ENCODE results near the gene RPIA. TPM values are rescaled to one million over a fixed set of nuclear protein-coding genes. Genes with fewer than 3 reads are reported as not detected.

Gene RPIA
- polyA plus RNA-seq, 3 donors = 12.4 to 23.1 (median 17.9) TPM

GRCh38 chr2:88671786-88672427, 19.6 kb upstream of the RPIA start:
- Histone ChIP-seq H3K9me3 (replicated peaks in 1 of 2; ENCODE audit: control insufficient read depth in 1 of 2, insufficient read depth in 1 of 2, low read length in 2 of 2) (no peaks in the 10 kb centered on the region), H3K4me3 (replicated peaks in 1 of 3; ENCODE audit: low read depth in 2 of 3, low read length in 3 of 3) (no peak overlapping the region), H3K9ac (ENCODE audit: insufficient read depth, low read length, poor library complexity, severe bottlenecking) (no peak overlapping the region), H3K79me2 (ENCODE audit: insufficient read depth, low read length) (no peaks in the 10 kb centered on the region), H3K4me1 (ENCODE audit: control insufficient read depth in 1 of 2, insufficient read depth in 2 of 2, low read length in 2 of 2) (no peaks in the 10 kb centered on the region), H2AFZ (ENCODE audit: insufficient read depth, low read depth, low read length, poor library complexity, severe bottlenecking) (no peak overlapping the region), H4K20me1 (ENCODE audit: insufficient read depth, low read length) (no peaks in the 10 kb centered on the region), H3K27me3 (ENCODE audit: control insufficient read depth in 2 of 2, insufficient read depth in 2 of 2, low read length in 2 of 2) (no peaks in the 10 kb centered on the region), H3K36me3 (replicated peaks in 1 of 2; ENCODE audit: control insufficient read depth in 1 of 2, insufficient read depth in 2 of 2, low read length in 2 of 2) (no peaks in the 10 kb centered on the region), H3K4me2 (replicated peaks; ENCODE audit: extremely low read depth, low read length, poor library complexity, severe bottlenecking) (no peak overlapping the region), H3K27ac (ENCODE audit: low read depth in 1 of 2, low read length in 2 of 2) (no peak overlapping the region)
- Mint-ChIP-seq H3K27ac (peak overlapping the region in 1 of 7 donors; percentile 50), H3K27me3 (ENCODE audit: low read depth in 3 of 3) (peaks cover 0 to 9% (median 1%) of the 10 kb centered on the region in 3 donors), H3K4me1 (no peaks in the 10 kb centered on the region), H3K4me3 (no peak overlapping the region), H3K9me3 (no peaks in the 10 kb centered on the region), H3K36me3 (no peaks in the 10 kb centered on the region)
- DNase-seq = peak; percentile 38 to 50 (median 49)
- intact Hi-C loops (cut with micrococcal nuclease) = loop anchor here (2.0 to 5.0 kb wide), 2 partner anchors 80 to 81 kb away; no protein-coding TSS in a partner anchor
- 73% methylated on average over 8 of the region's 11 CpGs for WGBS (ENCODE audit: insufficient coverage)
- TF ChIP-seq CTCF (IDR thresholded peaks at IDR 0.05) = peak; percentile 94

GRCh38 chr2:88673363-88673762, 18.1 kb upstream of the RPIA start:
- Histone ChIP-seq H4K20me1 (ENCODE audit: insufficient read depth, low read length) (no peaks in the 10 kb centered on the region), H3K9me3 (replicated peaks in 1 of 2; ENCODE audit: control insufficient read depth in 1 of 2, insufficient read depth in 1 of 2, low read length in 2 of 2) (no peaks in the 10 kb centered on the region), H3K36me3 (replicated peaks in 1 of 2; ENCODE audit: control insufficient read depth in 1 of 2, insufficient read depth in 2 of 2, low read length in 2 of 2) (no peaks in the 10 kb centered on the region), H3K4me2 (replicated peaks; ENCODE audit: extremely low read depth, low read length, poor library complexity, severe bottlenecking) (no peak overlapping the region), H3K9ac (ENCODE audit: insufficient read depth, low read length, poor library complexity, severe bottlenecking) (no peak overlapping the region), H3K27ac (ENCODE audit: low read depth in 1 of 2, low read length in 2 of 2) (no peak overlapping the region), H3K4me1 (ENCODE audit: control insufficient read depth in 1 of 2, insufficient read depth in 2 of 2, low read length in 2 of 2) (no peaks in the 10 kb centered on the region), H3K4me3 (replicated peaks in 1 of 3; ENCODE audit: low read depth in 2 of 3, low read length in 3 of 3) (no peak overlapping the region), H3K79me2 (ENCODE audit: insufficient read depth, low read length) (no peaks in the 10 kb centered on the region), H3K27me3 (ENCODE audit: control insufficient read depth in 2 of 2, insufficient read depth in 2 of 2, low read length in 2 of 2) (no peaks in the 10 kb centered on the region), H2AFZ (ENCODE audit: insufficient read depth, low read depth, low read length, poor library complexity, severe bottlenecking) (no peak overlapping the region)
- Mint-ChIP-seq H3K27ac (no peak overlapping the region), H3K36me3 (no peaks in the 10 kb centered on the region), H3K27me3 (ENCODE audit: low read depth in 3 of 3) (peaks cover 0 to 9% (median 1%) of the 10 kb centered on the region in 3 donors), H3K4me3 (no peak overlapping the region), H3K4me1 (no peaks in the 10 kb centered on the region), H3K9me3 (no peaks in the 10 kb centered on the region)
- no peak for DNase-seq
- no CpG with 5 or more reads among the region's 1 CpG for WGBS (ENCODE audit: insufficient coverage)
- intact Hi-C loops (cut with micrococcal nuclease) = loop anchor here (2.0 to 5.0 kb wide), 2 partner anchors 81 to 83 kb away; no protein-coding TSS in a partner anchor
- TF ChIP-seq CTCF (IDR thresholded peaks at IDR 0.05) = no peak
